NCI-H1436 treated with DMSO at 0.1 percent for 48 hours (cell line): Measurements from ENCODE around the gene OR5B17.
"Not testable (repeated sequence)": the region's sequence is repeated elsewhere in the genome, so short reads cannot be mapped to it uniquely, and the experiment has no call there.

ENCODE experiments used
- DNase-seq: peaks from one replicate; lab custom pipeline; 2025; lab: John Stamatoyannopoulos, UW

OR5B17 gene

GRCh38 chr11:58358969-58359368 is at the start of gene OR5B17:
TSS of gene OR5B17 (minus strand) at chr11:58359069. CDS start at chr11:58359069, 0 bp downstream.
- DNase-seq = no peak

GRCh38 chr11:58406774-58407173 is 47.9 kb upstream of the OR5B17 start, which contains the start of gene OR5B3:
TSS of gene OR5B3 (minus strand) at chr11:58406874. CDS start at chr11:58403409, 3,465 bp downstream.
- DNase-seq = no peak

- not testable (repeated sequence) for DNase-seq
Observed at GRCh38 chr11:58399622-58400021, 40.8 kb upstream of the OR5B17 start.

GRCh38 chr11:58395581-58395980 is 36.7 kb upstream of the OR5B17 start:
- DNase-seq = no peak

- no peak for DNase-seq
Observed at GRCh38 chr11:58394195-58394594, 35.3 kb upstream of the OR5B17 start.

GRCh38 chr11:58392746-58393145 is 33.9 kb upstream of the OR5B17 start:
- DNase-seq = no peak

- DNase-seq = no peak
Observed at GRCh38 chr11:58391879-58392278, 33.0 kb upstream of the OR5B17 start.

- DNase-seq = no peak
Observed at GRCh38 chr11:58390551-58391063, 31.7 kb upstream of the OR5B17 start.

- no peak for DNase-seq
Observed at GRCh38 chr11:58354727-58355126, 4.1 kb downstream of the OR5B17 start.

GRCh38 chr11:58345204-58345603 is 13.7 kb downstream of the OR5B17 start:
- DNase-seq = no peak

- no peak for DNase-seq
Observed at GRCh38 chr11:58334708-58335107, 24.2 kb downstream of the OR5B17 start.

- DNase-seq = no peak
Observed at GRCh38 chr11:58330861-58331260, 28.0 kb downstream of the OR5B17 start.

- no peak for DNase-seq
Observed at GRCh38 chr11:58318532-58318931, 40.3 kb downstream of the OR5B17 start.

GRCh38 chr11:58316142-58316541 is 42.7 kb downstream of the OR5B17 start:
- no peak for DNase-seq
